HepG2 (cell line): ENCODE measurements around the gene PSMD2. TPM values are rescaled to one million over a fixed set of nuclear protein-coding genes. Genes with fewer than 3 reads are reported as not detected.

ENCODE experiments used
- ATRX ChIP-seq: sonication (generic); formaldehyde crosslinking; IDR thresholded peaks from 2 replicates; pipeline ENCODE4 v1.4.0; 2020; ENCODE audit warnings: missing genetic modification reagents, borderline replicate concordance
- GATAD1 ChIP-seq: IDR thresholded peaks from 2 replicates; pipeline ENCODE4 v1.6.1; 2016; ENCODE audit warnings: missing genetic modification reagents, missing compliant biosample characterization
- IKZF4 ChIP-seq: sonication (generic); formaldehyde crosslinking; IDR thresholded peaks from 2 replicates; pipeline ENCODE4 v1.5.1; 2020; ENCODE audit warnings: borderline replicate concordance, mild to moderate bottlenecking, low read depth, missing genetic modification reagents; ENCODE audit errors: not compliant biosample characterization
- MIER2 ChIP-seq: IDR thresholded peaks from 2 replicates; pipeline ENCODE4 v1.6.1; 2016; ENCODE audit warnings: missing biosample characterization, missing genetic modification reagents
- PHF5A ChIP-seq: IDR thresholded peaks from one replicate; pipeline ENCODE4 v1.6.1; 2018; ENCODE audit warnings: low read depth, missing genetic modification reagents; ENCODE audit not compliant: unreplicated experiment
- RAD21 ChIP-seq: fragments of 450-650 bp; formaldehyde crosslinking; IDR thresholded peaks from 2 replicates; pipeline ENCODE4 v1.5.0; 2020; ENCODE audit warnings: mild to moderate bottlenecking
- SMC3 ChIP-seq: IDR thresholded peaks from 2 replicates; pipeline ENCODE4 v1.6.1; 2011; ENCODE audit warnings: low read length, improper control_type of control experiment
- STAG1 ChIP-seq: sonication (generic); formaldehyde crosslinking; IDR thresholded peaks from 2 replicates; pipeline ENCODE4 v1.4.0; 2020; ENCODE audit warnings: missing genetic modification reagents
- ZBTB1 ChIP-seq: sonication (generic); formaldehyde crosslinking; IDR thresholded peaks from 2 replicates; pipeline ENCODE4 v1.4.0; 2020; ENCODE audit warnings: missing genetic modification reagents, borderline replicate concordance
- ZBTB2 ChIP-seq: sonication (generic); formaldehyde crosslinking; IDR thresholded peaks from 2 replicates; pipeline ENCODE4 v1.8.0; 2022; ENCODE audit warnings: low read depth, missing genetic modification reagents
- ZFX ChIP-seq: sonication (generic); formaldehyde crosslinking; IDR thresholded peaks from 2 replicates; pipeline ENCODE4 v1.4.0; 2020; ENCODE audit warnings: mild to moderate bottlenecking, low read depth, missing genetic modification reagents, moderate library complexity
- ZNF335 ChIP-seq: sonication (generic); formaldehyde crosslinking; IDR thresholded peaks from 2 replicates; pipeline ENCODE4 v1.4.0; 2020; ENCODE audit warnings: missing genetic modification reagents
- ZNF503 ChIP-seq: sonication (generic); formaldehyde crosslinking; IDR thresholded peaks from 2 replicates; pipeline ENCODE4 v1.4.0; 2020; ENCODE audit warnings: missing genetic modification reagents
- ZNF615 ChIP-seq: sonication (generic); formaldehyde crosslinking; IDR thresholded peaks from 2 replicates; pipeline ENCODE4 v1.5.0; 2020; ENCODE audit warnings: mild to moderate bottlenecking, missing genetic modification reagents, borderline replicate concordance
- polyA plus RNA-seq, 8 experiments: library from polyadenylated mRNA; depleted of rRNA in 3 of 8; stranded (reverse) in 7 of 8; unstranded in 1 of 8; fragments of >200 nt; fragmentation: Illumina TruSeq in 4 of 8; extraction: Trizol in 4 of 8; gene quantifications; 2 replicates each; pipeline versions ENCODE4 v1.2.1 to v1.2.3, GENCODE V29; 2011 to 2016; ENCODE audit warnings: low read depth in 4 of 8, missing spikeins in 1 of 8, mixed read lengths in 1 of 8; ENCODE audit not compliant: insufficient read depth in 1 of 8
- total RNA-seq, 5 experiments: library from RNA; depleted of rRNA; stranded (reverse); fragments of >200 nt; fragmentation: Illumina TruSeq; extraction: Trizol; gene quantifications; 2 replicates each; pipeline ENCODE4 v1.2.3, GENCODE V29; 2016; ENCODE audit warnings: low read depth in 1 of 5
- TF ChIP-seq, protein P1 (sequence below): sonication (generic); formaldehyde crosslinking; IDR thresholded peaks from 2 replicates; pipeline ENCODE4 v1.4.0; 2020; ENCODE audit warnings: missing genetic modification reagents
- TF ChIP-seq, protein P2 (sequence below): sonication (generic); formaldehyde crosslinking; IDR thresholded peaks from 2 replicates; pipeline ENCODE4 v1.5.0; 2020; ENCODE audit warnings: mild to moderate bottlenecking, missing genetic modification reagents, moderate library complexity
- TF ChIP-seq, protein P3 (sequence below): IDR thresholded peaks from 2 replicates; pipeline ENCODE4 v1.6.1; 2016; ENCODE audit warnings: low read depth, missing genetic modification reagents, missing compliant biosample characterization

Gene PSMD2
- total and polyA plus RNA-seq, 2 of the 13 experiments (the other 11 are each of a cell fraction or from before 2014, with no cell fraction given): 125 to 200 TPM

- TF ChIP-seq, protein P1, sequence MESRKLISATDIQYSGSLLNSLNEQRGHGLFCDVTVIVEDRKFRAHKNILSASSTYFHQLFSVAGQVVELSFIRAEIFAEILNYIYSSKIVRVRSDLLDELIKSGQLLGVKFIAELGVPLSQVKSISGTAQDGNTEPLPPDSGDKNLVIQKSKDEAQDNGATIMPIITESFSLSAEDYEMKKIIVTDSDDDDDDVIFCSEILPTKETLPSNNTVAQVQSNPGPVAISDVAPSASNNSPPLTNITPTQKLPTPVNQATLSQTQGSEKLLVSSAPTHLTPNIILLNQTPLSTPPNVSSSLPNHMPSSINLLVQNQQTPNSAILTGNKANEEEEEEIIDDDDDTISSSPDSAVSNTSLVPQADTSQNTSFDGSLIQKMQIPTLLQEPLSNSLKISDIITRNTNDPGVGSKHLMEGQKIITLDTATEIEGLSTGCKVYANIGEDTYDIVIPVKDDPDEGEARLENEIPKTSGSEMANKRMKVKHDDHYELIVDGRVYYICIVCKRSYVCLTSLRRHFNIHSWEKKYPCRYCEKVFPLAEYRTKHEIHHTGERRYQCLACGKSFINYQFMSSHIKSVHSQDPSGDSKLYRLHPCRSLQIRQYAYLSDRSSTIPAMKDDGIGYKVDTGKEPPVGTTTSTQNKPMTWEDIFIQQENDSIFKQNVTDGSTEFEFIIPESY (CRISPR knock-in tag): peak; percentile 72; the same call in 1 of the 2 replicates
- TF ChIP-seq ATRX (no peak), ZBTB2 (CRISPR knock-in tag) (no peak), ZNF335 (no peak), ZNF615 (CRISPR knock-in tag) (no peak), GATAD1 (no peak), IKZF4 (no peak), RAD21 (CRISPR knock-in tag) (peak; percentile 74), PHF5A (CRISPR knock-in tag) (no peak), ZBTB1 (CRISPR knock-in tag) (no peak), SMC3 (0 out of 2 replicates have a peak, but pooled peaks have one; percentile 3), MIER2 (CRISPR knock-in tag) (0 out of 2 replicates have a peak, but pooled peaks have one; percentile 20), ZNF503 (CRISPR knock-in tag) (no peak), STAG1 (peak; percentile 70), ZFX (CRISPR knock-in tag) (no peak)
- TF ChIP-seq, protein P2, sequence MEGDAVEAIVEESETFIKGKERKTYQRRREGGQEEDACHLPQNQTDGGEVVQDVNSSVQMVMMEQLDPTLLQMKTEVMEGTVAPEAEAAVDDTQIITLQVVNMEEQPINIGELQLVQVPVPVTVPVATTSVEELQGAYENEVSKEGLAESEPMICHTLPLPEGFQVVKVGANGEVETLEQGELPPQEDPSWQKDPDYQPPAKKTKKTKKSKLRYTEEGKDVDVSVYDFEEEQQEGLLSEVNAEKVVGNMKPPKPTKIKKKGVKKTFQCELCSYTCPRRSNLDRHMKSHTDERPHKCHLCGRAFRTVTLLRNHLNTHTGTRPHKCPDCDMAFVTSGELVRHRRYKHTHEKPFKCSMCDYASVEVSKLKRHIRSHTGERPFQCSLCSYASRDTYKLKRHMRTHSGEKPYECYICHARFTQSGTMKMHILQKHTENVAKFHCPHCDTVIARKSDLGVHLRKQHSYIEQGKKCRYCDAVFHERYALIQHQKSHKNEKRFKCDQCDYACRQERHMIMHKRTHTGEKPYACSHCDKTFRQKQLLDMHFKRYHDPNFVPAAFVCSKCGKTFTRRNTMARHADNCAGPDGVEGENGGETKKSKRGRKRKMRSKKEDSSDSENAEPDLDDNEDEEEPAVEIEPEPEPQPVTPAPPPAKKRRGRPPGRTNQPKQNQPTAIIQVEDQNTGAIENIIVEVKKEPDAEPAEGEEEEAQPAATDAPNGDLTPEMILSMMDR (CRISPR knock-in tag): peak; percentile 89
- TF ChIP-seq, protein P3, sequence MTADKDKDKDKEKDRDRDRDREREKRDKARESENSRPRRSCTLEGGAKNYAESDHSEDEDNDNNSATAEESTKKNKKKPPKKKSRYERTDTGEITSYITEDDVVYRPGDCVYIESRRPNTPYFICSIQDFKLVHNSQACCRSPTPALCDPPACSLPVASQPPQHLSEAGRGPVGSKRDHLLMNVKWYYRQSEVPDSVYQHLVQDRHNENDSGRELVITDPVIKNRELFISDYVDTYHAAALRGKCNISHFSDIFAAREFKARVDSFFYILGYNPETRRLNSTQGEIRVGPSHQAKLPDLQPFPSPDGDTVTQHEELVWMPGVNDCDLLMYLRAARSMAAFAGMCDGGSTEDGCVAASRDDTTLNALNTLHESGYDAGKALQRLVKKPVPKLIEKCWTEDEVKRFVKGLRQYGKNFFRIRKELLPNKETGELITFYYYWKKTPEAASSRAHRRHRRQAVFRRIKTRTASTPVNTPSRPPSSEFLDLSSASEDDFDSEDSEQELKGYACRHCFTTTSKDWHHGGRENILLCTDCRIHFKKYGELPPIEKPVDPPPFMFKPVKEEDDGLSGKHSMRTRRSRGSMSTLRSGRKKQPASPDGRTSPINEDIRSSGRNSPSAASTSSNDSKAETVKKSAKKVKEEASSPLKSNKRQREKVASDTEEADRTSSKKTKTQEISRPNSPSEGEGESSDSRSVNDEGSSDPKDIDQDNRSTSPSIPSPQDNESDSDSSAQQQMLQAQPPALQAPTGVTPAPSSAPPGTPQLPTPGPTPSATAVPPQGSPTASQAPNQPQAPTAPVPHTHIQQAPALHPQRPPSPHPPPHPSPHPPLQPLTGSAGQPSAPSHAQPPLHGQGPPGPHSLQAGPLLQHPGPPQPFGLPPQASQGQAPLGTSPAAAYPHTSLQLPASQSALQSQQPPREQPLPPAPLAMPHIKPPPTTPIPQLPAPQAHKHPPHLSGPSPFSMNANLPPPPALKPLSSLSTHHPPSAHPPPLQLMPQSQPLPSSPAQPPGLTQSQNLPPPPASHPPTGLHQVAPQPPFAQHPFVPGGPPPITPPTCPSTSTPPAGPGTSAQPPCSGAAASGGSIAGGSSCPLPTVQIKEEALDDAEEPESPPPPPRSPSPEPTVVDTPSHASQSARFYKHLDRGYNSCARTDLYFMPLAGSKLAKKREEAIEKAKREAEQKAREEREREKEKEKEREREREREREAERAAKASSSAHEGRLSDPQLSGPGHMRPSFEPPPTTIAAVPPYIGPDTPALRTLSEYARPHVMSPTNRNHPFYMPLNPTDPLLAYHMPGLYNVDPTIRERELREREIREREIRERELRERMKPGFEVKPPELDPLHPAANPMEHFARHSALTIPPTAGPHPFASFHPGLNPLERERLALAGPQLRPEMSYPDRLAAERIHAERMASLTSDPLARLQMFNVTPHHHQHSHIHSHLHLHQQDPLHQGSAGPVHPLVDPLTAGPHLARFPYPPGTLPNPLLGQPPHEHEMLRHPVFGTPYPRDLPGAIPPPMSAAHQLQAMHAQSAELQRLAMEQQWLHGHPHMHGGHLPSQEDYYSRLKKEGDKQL (CRISPR knock-in tag): no peak
Observed at GRCh38 chr3:184289426-184289938, 9.6 kb upstream of the PSMD2 start (continued).
